ENCODE data around the gene GLT8D1.
"Not testable (repeated sequence)": the region's sequence is repeated elsewhere in the genome, so short reads cannot be mapped to it uniquely, and the experiment has no call there.

Gene GLT8D1

GRCh38 chr3:52731590-52731989 is 26.0 kb upstream of the GLT8D1 start:
- H4K8ac ChIP-seq (ENCODE audit: low read depth, low read length): no peak overlapping the region

GRCh38 chr3:52730681-52731080 is 25.1 kb upstream of the GLT8D1 start:
- Histone ChIP-seq H3K14ac (ENCODE audit: low read length) (no peak overlapping the region), H2BK15ac (ENCODE audit: low read length) (no peak overlapping the region), H3K4ac (ENCODE audit: low read length) (no peak overlapping the region), H3K9ac (ENCODE audit: low read depth, low read length, poor library complexity) (no peak overlapping the region), H3K27me3 (ENCODE audit: control insufficient read depth in 3 of 3, insufficient read depth in 3 of 3, low read depth in 1 of 3, low read length in 3 of 3) (no peaks in the 10 kb centered on the region), H3K27ac (replicated peaks; ENCODE audit: low read length) (no peak overlapping the region), H3K18ac (ENCODE audit: low read length) (no peak overlapping the region), H4K91ac (ENCODE audit: low read depth, low read length, poor library complexity) (no peak overlapping the region), H2BK120ac (ENCODE audit: low read depth, low read length) (no peak overlapping the region), H2BK12ac (ENCODE audit: low read length) (no peak overlapping the region), H2AFZ (ENCODE audit: low read length) (no peak overlapping the region), H3K4me3 (ENCODE audit: low read length in 2 of 2) (no peak overlapping the region), H2AK5ac (ENCODE audit: low read depth, low read length) (no peak overlapping the region), H3K4me1 (ENCODE audit: control insufficient read depth in 2 of 2, insufficient read depth in 1 of 2, low read depth in 1 of 2, low read length in 2 of 2) (no peaks in the 10 kb centered on the region), H3K36me3 (replicated peaks in 1 of 2; ENCODE audit: control insufficient read depth in 2 of 2, insufficient read depth in 2 of 2, low read length in 2 of 2) (peaks cover 16 to 68% of the 10 kb centered on the region in 2 donors), H3K23ac (ENCODE audit: low read depth, low read length, poor library complexity) (no peak overlapping the region), H2BK5ac (ENCODE audit: low read length) (no peak overlapping the region), H3K79me1 (ENCODE audit: low read depth, low read length) (no peaks in the 10 kb centered on the region), H4K8ac (ENCODE audit: low read depth, low read length) (no peak overlapping the region), H3K4me2 (ENCODE audit: insufficient read depth, low read length, poor library complexity, severe bottlenecking) (no peak overlapping the region), H3K9me3 (replicated peaks in 1 of 2; ENCODE audit: control insufficient read depth in 2 of 2, insufficient read depth in 1 of 2, low read depth in 1 of 2, low read length in 2 of 2) (peaks cover 4 to 53% of the 10 kb centered on the region in 2 donors)
- DNase-seq (ENCODE audit: low spot score): no peak

More at GRCh38 chr3:52731590-52731989, 26.0 kb upstream of the GLT8D1 start:
- no peak overlapping the region for H2AK5ac ChIP-seq (ENCODE audit: low read depth, low read length)
- no peaks in the 10 kb centered on the region for H3K79me1 ChIP-seq (ENCODE audit: low read depth, low read length)
- no peak for DNase-seq (ENCODE audit: low spot score)
- no peak overlapping the region for H2BK12ac ChIP-seq (ENCODE audit: low read length)
- no peak overlapping the region for H3K18ac ChIP-seq (ENCODE audit: low read length)
- no peak overlapping the region for H2BK5ac ChIP-seq (ENCODE audit: low read length)
- H2BK120ac ChIP-seq (ENCODE audit: low read depth, low read length): no peak overlapping the region
- no peaks in the 10 kb centered on the region for H3K4me1 ChIP-seq (ENCODE audit: control insufficient read depth in 2 of 2, insufficient read depth in 1 of 2, low read depth in 1 of 2, low read length in 2 of 2)
- H3K9me3 ChIP-seq (replicated peaks in 1 of 2; ENCODE audit: control insufficient read depth in 2 of 2, insufficient read depth in 1 of 2, low read depth in 1 of 2, low read length in 2 of 2): peaks cover 4 to 56% of the 10 kb centered on the region in 2 donors
- no peak overlapping the region for H3K14ac ChIP-seq (ENCODE audit: low read length)
- no peak overlapping the region for H3K23ac ChIP-seq (ENCODE audit: low read depth, low read length, poor library complexity)
- H3K9ac ChIP-seq (ENCODE audit: low read depth, low read length, poor library complexity): no peak overlapping the region
- H2BK15ac ChIP-seq (ENCODE audit: low read length): no peak overlapping the region
- WGBS, 2 donors (ENCODE audit: extremely low coverage in 2 of 2, insufficient read length in 2 of 2, insufficient replicate concordance in 1 of 2): no CpG with 5 or more reads among the region's 14 CpGs
- H3K4me3 ChIP-seq (ENCODE audit: low read length in 2 of 2): no peak overlapping the region
- no peaks in the 10 kb centered on the region for H3K27me3 ChIP-seq (ENCODE audit: control insufficient read depth in 3 of 3, insufficient read depth in 3 of 3, low read depth in 1 of 3, low read length in 3 of 3)
- H3K27ac ChIP-seq (replicated peaks; ENCODE audit: low read length): no peak overlapping the region
- H4K91ac ChIP-seq (ENCODE audit: low read depth, low read length, poor library complexity): no peak overlapping the region
- H3K4me2 ChIP-seq (ENCODE audit: insufficient read depth, low read length, poor library complexity, severe bottlenecking): no peak overlapping the region
- H3K36me3 ChIP-seq (replicated peaks in 1 of 2; ENCODE audit: control insufficient read depth in 2 of 2, insufficient read depth in 2 of 2, low read length in 2 of 2): peaks cover 18 to 76% of the 10 kb centered on the region in 2 donors
- H3K4ac ChIP-seq (ENCODE audit: low read length): no peak overlapping the region
- H2AFZ ChIP-seq (ENCODE audit: low read length): no peak overlapping the region

DNA sequence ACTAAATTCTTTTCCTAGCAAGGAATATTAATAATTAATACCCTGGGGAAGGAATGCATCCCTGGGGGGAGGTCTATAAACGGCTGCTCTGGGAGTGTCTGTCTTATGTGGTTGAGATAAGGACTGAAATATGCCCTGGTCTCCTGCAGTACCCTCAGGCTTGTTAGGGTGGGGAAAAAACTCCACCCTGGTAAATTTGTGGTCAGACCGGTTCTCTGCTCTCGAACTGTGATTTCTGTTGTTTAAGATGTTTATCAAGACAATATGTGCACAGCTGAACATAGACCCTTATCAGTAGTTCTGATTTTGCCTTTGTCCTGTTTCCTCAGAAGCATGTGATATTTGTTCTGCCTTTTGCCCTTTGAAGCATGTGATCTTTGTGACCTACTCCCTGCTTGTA is 23.2 kb upstream of the GLT8D1 start:
- no CpG with 5 or more reads among the region's 3 CpGs for WGBS, 2 donors (ENCODE audit: extremely low coverage in 2 of 2, insufficient read length in 2 of 2, insufficient replicate concordance in 1 of 2)
- not testable (repeated sequence) for H4K91ac ChIP-seq (ENCODE audit: low read depth, low read length, poor library complexity); H4K8ac ChIP-seq (ENCODE audit: low read depth, low read length)

DNA sequence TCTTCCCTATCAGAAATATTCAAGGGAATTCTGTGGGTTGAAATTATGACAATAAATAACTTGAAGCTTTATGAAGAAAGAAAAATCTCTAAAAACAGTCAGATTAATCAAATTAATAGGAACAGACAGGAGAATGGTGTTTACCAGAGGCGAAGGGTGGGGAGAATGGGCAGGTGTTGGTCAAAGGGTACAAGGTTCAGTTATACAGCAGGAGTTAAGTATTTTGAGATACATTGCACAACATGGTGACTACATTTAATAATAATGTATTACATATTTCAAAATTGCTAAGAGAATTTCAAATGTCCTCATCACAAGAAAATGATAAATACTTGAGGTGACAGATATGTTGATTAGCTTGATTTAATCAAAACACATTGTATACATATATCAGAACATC is 18.9 kb upstream of the GLT8D1 start:
- H2BK15ac ChIP-seq (ENCODE audit: low read length): no peak overlapping the region
- H3K23ac ChIP-seq (ENCODE audit: low read depth, low read length, poor library complexity): no peak overlapping the region
- no peak overlapping the region for H3K9ac ChIP-seq (ENCODE audit: low read depth, low read length, poor library complexity)
- peaks cover 2 to 50% of the 10 kb centered on the region in 2 donors for H3K36me3 ChIP-seq (replicated peaks in 1 of 2; ENCODE audit: control insufficient read depth in 2 of 2, insufficient read depth in 2 of 2, low read length in 2 of 2)
- H3K9me3 ChIP-seq (replicated peaks in 1 of 2; ENCODE audit: control insufficient read depth in 2 of 2, insufficient read depth in 1 of 2, low read depth in 1 of 2, low read length in 2 of 2): peaks cover 2 to 26% of the 10 kb centered on the region in 2 donors
- no peak overlapping the region for H2BK5ac ChIP-seq (ENCODE audit: low read length)
- no peak for DNase-seq (ENCODE audit: low spot score)
- no peak overlapping the region for H2AFZ ChIP-seq (ENCODE audit: low read length)
- no peaks in the 10 kb centered on the region for H3K4me1 ChIP-seq (ENCODE audit: control insufficient read depth in 2 of 2, insufficient read depth in 1 of 2, low read depth in 1 of 2, low read length in 2 of 2)
- no peak overlapping the region for H3K14ac ChIP-seq (ENCODE audit: low read length)
- H4K91ac ChIP-seq (ENCODE audit: low read depth, low read length, poor library complexity): no peak overlapping the region
- H3K27ac ChIP-seq (replicated peaks; ENCODE audit: low read length): no peak overlapping the region
- H3K18ac ChIP-seq (ENCODE audit: low read length): no peak overlapping the region
- H3K4me3 ChIP-seq (ENCODE audit: low read length in 2 of 2): no peak overlapping the region
- no peaks in the 10 kb centered on the region for H3K27me3 ChIP-seq (ENCODE audit: control insufficient read depth in 3 of 3, insufficient read depth in 3 of 3, low read depth in 1 of 3, low read length in 3 of 3)
- H2BK12ac ChIP-seq (ENCODE audit: low read length): no peak overlapping the region
- H3K4me2 ChIP-seq (ENCODE audit: insufficient read depth, low read length, poor library complexity, severe bottlenecking): no peak overlapping the region
- H2AK5ac ChIP-seq (ENCODE audit: low read depth, low read length): no peak overlapping the region
- no peak overlapping the region for H4K8ac ChIP-seq (ENCODE audit: low read depth, low read length)
- no peaks in the 10 kb centered on the region for H3K79me1 ChIP-seq (ENCODE audit: low read depth, low read length)
- H3K4ac ChIP-seq (ENCODE audit: low read length): no peak overlapping the region
- no CpG with 5 or more reads among the region's 1 CpG for WGBS, 2 donors (ENCODE audit: extremely low coverage in 2 of 2, insufficient read length in 2 of 2, insufficient replicate concordance in 1 of 2)
- H2BK120ac ChIP-seq (ENCODE audit: low read depth, low read length): no peak overlapping the region

More for the DNA sequence above, 23.2 kb upstream of the GLT8D1 start:
- H2BK5ac ChIP-seq (ENCODE audit: low read length); H2BK15ac ChIP-seq (ENCODE audit: low read length); H2BK120ac ChIP-seq (ENCODE audit: low read depth, low read length); H2BK12ac ChIP-seq (ENCODE audit: low read length); H3K4ac ChIP-seq (ENCODE audit: low read length); H2AK5ac ChIP-seq (ENCODE audit: low read depth, low read length); H3K27me3 ChIP-seq (ENCODE audit: control insufficient read depth in 3 of 3, insufficient read depth in 3 of 3, low read depth in 1 of 3, low read length in 3 of 3); H3K27ac ChIP-seq (replicated peaks; ENCODE audit: low read length); H3K4me2 ChIP-seq (ENCODE audit: insufficient read depth, low read length, poor library complexity, severe bottlenecking); H3K4me3 ChIP-seq (ENCODE audit: low read length in 2 of 2); DNase-seq (ENCODE audit: low spot score); H2AFZ ChIP-seq (ENCODE audit: low read length); H3K4me1 ChIP-seq (ENCODE audit: control insufficient read depth in 2 of 2, insufficient read depth in 1 of 2, low read depth in 1 of 2, low read length in 2 of 2); H3K23ac ChIP-seq (ENCODE audit: low read depth, low read length, poor library complexity); H3K79me1 ChIP-seq (ENCODE audit: low read depth, low read length); H3K9ac ChIP-seq (ENCODE audit: low read depth, low read length, poor library complexity); H3K18ac ChIP-seq (ENCODE audit: low read length); H3K14ac ChIP-seq (ENCODE audit: low read length): not testable (repeated sequence)
- H3K9me3 ChIP-seq (replicated peaks in 1 of 2; ENCODE audit: control insufficient read depth in 2 of 2, insufficient read depth in 1 of 2, low read depth in 1 of 2, low read length in 2 of 2): peaks cover 4 to 44% of the 10 kb centered on the region in 2 donors
- peaks cover 14 to 61% of the 10 kb centered on the region in 2 donors for H3K36me3 ChIP-seq (replicated peaks in 1 of 2; ENCODE audit: control insufficient read depth in 2 of 2, insufficient read depth in 2 of 2, low read length in 2 of 2)

Data from neuronal stem cell (in vitro differentiated cells).